Activated naive CD8-positive, alpha-beta T cell (primary cell): ENCODE measurements around the gene TRIO.
"Not testable (repeated sequence)": the region's sequence is repeated elsewhere in the genome, so short reads cannot be mapped to it uniquely, and the experiment has no call there.

Experiments
- H3K27ac Mint-ChIP-seq: one replicate; pipeline ENCODE4 v1.8.0; 2021; ENCODE audit warnings: mixed read lengths
- H3K27me3 Mint-ChIP-seq: one replicate; pipeline ENCODE4 v1.8.0; 2021; ENCODE audit warnings: mixed read lengths
- H3K36me3 Mint-ChIP-seq: one replicate; pipeline ENCODE4 v1.8.0; 2021; ENCODE audit warnings: mixed read lengths
- H3K4me1 Mint-ChIP-seq: one replicate; pipeline ENCODE4 v1.8.0; 2021; ENCODE audit warnings: low read depth, mixed read lengths
- H3K4me3 Mint-ChIP-seq: one replicate; pipeline ENCODE4 v1.8.0; 2021; ENCODE audit warnings: mild to moderate bottlenecking, mixed read lengths
- H3K9me3 Mint-ChIP-seq: one replicate; pipeline ENCODE4 v1.8.0; 2021; ENCODE audit warnings: low read depth, mixed read lengths

The TRIO gene

GRCh38 chr5:14522721-14523120, 379.6 kb downstream of the TRIO start:
- Mint-ChIP-seq H3K4me3 (no peak overlapping the region), H3K27me3 (no peaks in the 10 kb centered on the region), H3K4me1 (no peaks in the 10 kb centered on the region), H3K9me3 (no peaks in the 10 kb centered on the region), H3K27ac (no peak overlapping the region), H3K36me3 (no peaks in the 10 kb centered on the region)

GRCh38 chr5:14523243-14524034, 380.3 kb downstream of the TRIO start:
- H3K4me1 Mint-ChIP-seq: no peaks in the 10 kb centered on the region
- no peaks in the 10 kb centered on the region for H3K9me3 Mint-ChIP-seq
- H3K36me3 Mint-ChIP-seq: no peaks in the 10 kb centered on the region
- H3K4me3 Mint-ChIP-seq: no peak overlapping the region
- no peak overlapping the region for H3K27ac Mint-ChIP-seq
- no peaks in the 10 kb centered on the region for H3K27me3 Mint-ChIP-seq

GRCh38 chr5:14525397-14525796, 382.3 kb downstream of the TRIO start:
- no peaks in the 10 kb centered on the region for H3K4me1 Mint-ChIP-seq
- H3K27me3 Mint-ChIP-seq: no peaks in the 10 kb centered on the region
- no peaks in the 10 kb centered on the region for H3K9me3 Mint-ChIP-seq
- no peak overlapping the region for H3K4me3 Mint-ChIP-seq
- no peaks in the 10 kb centered on the region for H3K36me3 Mint-ChIP-seq
- no peak overlapping the region for H3K27ac Mint-ChIP-seq

- Mint-ChIP-seq H3K36me3 (no peaks in the 10 kb centered on the region), H3K4me1 (no peaks in the 10 kb centered on the region), H3K27me3 (no peaks in the 10 kb centered on the region), H3K4me3 (no peak overlapping the region), H3K9me3 (no peaks in the 10 kb centered on the region), H3K27ac (no peak overlapping the region)
These were observed 383.4 kb downstream of the TRIO start for GRCh38 chr5:14526493-14526892.

- Mint-ChIP-seq H3K27me3 (no peaks in the 10 kb centered on the region), H3K27ac (no peak overlapping the region), H3K9me3 (no peaks in the 10 kb centered on the region), H3K36me3 (no peaks in the 10 kb centered on the region), H3K4me3 (no peak overlapping the region), H3K4me1 (no peaks in the 10 kb centered on the region)
These were observed 385.0 kb downstream of the TRIO start for GRCh38 chr5:14528115-14528514.

DNA sequence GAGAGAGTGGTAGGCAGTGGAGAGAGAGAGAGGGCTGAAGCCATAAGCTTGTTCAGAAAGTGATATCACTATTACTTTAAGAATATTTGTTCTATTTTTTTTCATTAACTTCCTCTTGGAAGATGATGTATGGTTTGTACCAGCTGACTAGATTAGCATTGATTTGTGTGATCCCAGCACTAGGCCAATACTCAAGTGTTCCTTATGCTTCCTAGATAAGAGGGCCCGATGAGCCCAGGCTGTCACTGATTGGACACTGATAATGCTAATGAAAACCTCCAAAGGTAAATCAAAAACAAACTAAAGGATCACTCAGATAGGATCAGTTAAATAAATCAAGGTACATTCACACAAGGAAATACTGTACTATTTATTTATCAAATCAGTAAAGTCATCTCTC, 385.8 kb downstream of the TRIO start:
- H3K27me3 Mint-ChIP-seq: no peaks in the 10 kb centered on the region
- no peak overlapping the region for H3K4me3 Mint-ChIP-seq
- H3K36me3 Mint-ChIP-seq: no peaks in the 10 kb centered on the region
- H3K4me1 Mint-ChIP-seq: no peaks in the 10 kb centered on the region
- no peak overlapping the region for H3K27ac Mint-ChIP-seq
- no peaks in the 10 kb centered on the region for H3K9me3 Mint-ChIP-seq

DNA sequence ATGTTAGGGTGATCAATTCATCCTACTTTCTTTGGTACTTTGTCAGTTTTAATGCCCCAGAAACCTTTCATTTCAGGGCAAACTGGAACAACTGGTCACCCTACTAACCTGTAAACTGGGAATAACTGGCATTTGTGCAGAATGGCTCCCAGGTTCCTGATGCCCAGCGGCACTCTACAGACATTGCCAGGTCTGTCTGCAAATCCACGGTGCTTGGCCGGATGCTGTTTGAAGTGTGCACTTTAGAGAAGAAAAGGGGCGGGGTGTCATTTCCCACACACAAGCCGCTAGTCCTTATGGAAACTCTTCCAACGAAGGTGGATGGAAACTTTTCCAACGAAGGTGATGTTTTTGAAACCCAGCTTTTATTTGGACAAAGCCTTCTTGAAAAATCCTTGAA, 388.5 kb downstream of the TRIO start:
- H3K9me3 Mint-ChIP-seq: no peaks in the 10 kb centered on the region
- no peaks in the 10 kb centered on the region for H3K4me1 Mint-ChIP-seq
- no peaks in the 10 kb centered on the region for H3K27me3 Mint-ChIP-seq
- H3K27ac Mint-ChIP-seq: no peak overlapping the region
- H3K36me3 Mint-ChIP-seq: no peaks in the 10 kb centered on the region
- H3K4me3 Mint-ChIP-seq: no peak overlapping the region

DNA sequence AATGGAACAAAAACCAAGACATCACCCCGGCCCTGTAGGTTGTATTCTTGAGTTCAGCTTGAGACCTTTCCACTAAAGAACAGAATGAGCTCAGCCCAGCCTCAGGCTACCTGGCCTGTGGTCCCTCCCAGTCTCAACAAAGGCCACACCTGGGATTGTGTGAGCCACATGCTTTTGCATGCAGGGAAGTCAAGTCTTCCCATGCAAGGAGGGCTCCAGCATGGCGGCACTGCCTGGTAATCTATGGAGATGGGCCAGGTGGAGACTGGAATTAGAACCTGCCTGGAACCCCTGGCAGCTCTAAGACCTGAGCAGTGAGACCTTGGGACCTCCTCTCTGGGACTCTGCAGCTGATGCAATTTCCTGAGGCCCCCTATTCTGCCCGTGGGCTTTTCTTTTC, 389.0 kb downstream of the TRIO start:
- Mint-ChIP-seq H3K4me1 (no peaks in the 10 kb centered on the region), H3K36me3 (no peaks in the 10 kb centered on the region), H3K27ac (no peak overlapping the region), H3K9me3 (no peaks in the 10 kb centered on the region), H3K27me3 (no peaks in the 10 kb centered on the region), H3K4me3 (no peak overlapping the region)

DNA sequence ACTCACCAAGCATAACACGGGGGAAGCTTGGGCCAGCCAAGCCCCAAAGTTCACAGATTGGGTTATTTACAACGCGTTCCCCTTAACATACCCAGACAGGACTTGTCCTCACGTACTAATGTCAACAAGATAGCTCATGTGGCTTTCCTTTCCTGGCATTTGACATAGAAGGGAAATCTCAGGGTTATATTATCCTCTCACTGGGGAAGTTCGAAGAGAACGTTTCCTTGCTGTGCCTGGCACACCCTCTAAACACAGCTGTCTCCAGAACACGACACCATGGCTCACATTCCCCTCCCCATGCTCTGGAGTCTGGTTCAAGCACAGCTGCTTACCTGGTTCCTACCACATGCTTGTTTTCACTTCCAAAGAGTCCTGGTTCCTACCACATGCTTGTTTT, 391.6 kb downstream of the TRIO start:
- H3K27me3 Mint-ChIP-seq: no peaks in the 10 kb centered on the region
- no peaks in the 10 kb centered on the region for H3K9me3 Mint-ChIP-seq
- no peaks in the 10 kb centered on the region for H3K4me1 Mint-ChIP-seq
- peaks cover 2% of the 10 kb centered on the region for H3K36me3 Mint-ChIP-seq
- H3K27ac Mint-ChIP-seq: no peak overlapping the region
- no peak overlapping the region for H3K4me3 Mint-ChIP-seq

GRCh38 chr5:14545308-14545707, 402.2 kb downstream of the TRIO start:
- H3K4me1 Mint-ChIP-seq: peaks cover 10% of the 10 kb centered on the region
- H3K36me3 Mint-ChIP-seq: peaks cover 13% of the 10 kb centered on the region
- H3K27me3 Mint-ChIP-seq: no peaks in the 10 kb centered on the region
- H3K27ac Mint-ChIP-seq: no peak overlapping the region
- H3K9me3 Mint-ChIP-seq: peaks cover 17% of the 10 kb centered on the region
- H3K4me3 Mint-ChIP-seq: no peak overlapping the region

GRCh38 chr5:14545862-14546261, 402.7 kb downstream of the TRIO start:
- H3K9me3 Mint-ChIP-seq: peaks cover 12% of the 10 kb centered on the region
- H3K36me3 Mint-ChIP-seq: peaks cover 13% of the 10 kb centered on the region
- no peak overlapping the region for H3K27ac Mint-ChIP-seq
- H3K27me3 Mint-ChIP-seq: no peaks in the 10 kb centered on the region
- no peak overlapping the region for H3K4me3 Mint-ChIP-seq
- peaks cover 11% of the 10 kb centered on the region for H3K4me1 Mint-ChIP-seq

DNA sequence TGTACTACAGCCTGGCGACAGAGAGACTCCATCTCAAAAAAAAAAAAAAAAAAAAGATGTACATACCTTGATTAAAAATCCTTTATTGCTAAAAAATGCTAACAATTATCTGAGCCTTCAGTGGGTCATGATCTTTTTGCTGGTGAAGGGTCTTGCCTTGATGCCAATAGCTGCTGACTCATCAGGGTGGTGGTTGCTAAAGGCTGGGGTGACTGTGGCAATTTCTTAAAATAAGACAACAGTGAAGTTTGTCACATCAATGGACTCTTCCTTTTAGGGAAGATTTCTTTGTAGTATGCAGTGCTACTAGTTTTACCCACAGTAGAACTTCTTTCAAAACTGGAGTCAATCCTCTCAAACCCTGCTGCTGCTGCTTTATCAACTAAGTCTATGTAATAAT, 404.5 kb downstream of the TRIO start:
- no peak overlapping the region for H3K4me3 Mint-ChIP-seq
- H3K9me3 Mint-ChIP-seq: no peaks in the 10 kb centered on the region
- peaks cover 11% of the 10 kb centered on the region for H3K4me1 Mint-ChIP-seq
- H3K27ac Mint-ChIP-seq: no peak overlapping the region
- no peaks in the 10 kb centered on the region for H3K27me3 Mint-ChIP-seq
- H3K36me3 Mint-ChIP-seq: peaks cover 4% of the 10 kb centered on the region

- H3K36me3 Mint-ChIP-seq: peaks cover 4% of the 10 kb centered on the region
- H3K4me3 Mint-ChIP-seq: no peak overlapping the region
- H3K4me1 Mint-ChIP-seq: peaks cover 13% of the 10 kb centered on the region
- H3K9me3 Mint-ChIP-seq: no peaks in the 10 kb centered on the region
- no peak overlapping the region for H3K27ac Mint-ChIP-seq
- H3K27me3 Mint-ChIP-seq: no peaks in the 10 kb centered on the region
These were observed 408.1 kb downstream of the TRIO start for GRCh38 chr5:14551211-14551610.

- peaks cover 13% of the 10 kb centered on the region for H3K4me1 Mint-ChIP-seq
- peaks cover 4% of the 10 kb centered on the region for H3K36me3 Mint-ChIP-seq
- no peak overlapping the region for H3K27ac Mint-ChIP-seq
- no peaks in the 10 kb centered on the region for H3K27me3 Mint-ChIP-seq
- no peaks in the 10 kb centered on the region for H3K9me3 Mint-ChIP-seq
- H3K4me3 Mint-ChIP-seq: no peak overlapping the region
These were observed 408.9 kb downstream of the TRIO start for GRCh38 chr5:14552017-14552416.

GRCh38 chr5:14554288-14554687, 411.1 kb downstream of the TRIO start:
- not testable (repeated sequence) for H3K36me3 Mint-ChIP-seq, H3K27ac Mint-ChIP-seq, H3K27me3 Mint-ChIP-seq, H3K9me3 Mint-ChIP-seq, H3K4me3 Mint-ChIP-seq
- peaks cover 21% of the 10 kb centered on the region for H3K4me1 Mint-ChIP-seq

GRCh38 chr5:14556015-14556414, 412.9 kb downstream of the TRIO start:
- H3K9me3 Mint-ChIP-seq: no peaks in the 10 kb centered on the region
- H3K4me1 Mint-ChIP-seq: peaks cover 25% of the 10 kb centered on the region
- no peaks in the 10 kb centered on the region for H3K36me3 Mint-ChIP-seq
- no peak overlapping the region for H3K27ac Mint-ChIP-seq
- H3K27me3 Mint-ChIP-seq: no peaks in the 10 kb centered on the region
- H3K4me3 Mint-ChIP-seq: no peak overlapping the region
